Activated CD8-positive, alpha-beta memory T cell treated with anti-CD3 and anti-CD28 coated beads for 24 hours (primary cell): ENCODE data around the gene OTOG.

ENCODE experiments used
- DNase-seq: peaks from one replicate; pipeline ENCODE4 v3.0.0-alpha.2; 2020

The OTOG gene

GRCh38 chr11:17521106-17521900 is 25.8 kb upstream of the OTOG start:
- no peak for DNase-seq

- no peak for DNase-seq
Measured at GRCh38 chr11:17522655-17523054, 24.4 kb upstream of the OTOG start.

GRCh38 chr11:17524221-17524620 is 22.8 kb upstream of the OTOG start:
- DNase-seq = no peak

- DNase-seq = no peak
Measured at GRCh38 chr11:17525570-17525969, 21.5 kb upstream of the OTOG start.

GRCh38 chr11:17526326-17526725 is 20.7 kb upstream of the OTOG start:
- no peak for DNase-seq

- no peak for DNase-seq
Measured at GRCh38 chr11:17526931-17527627, 20.0 kb upstream of the OTOG start.

- no peak for DNase-seq
Measured at GRCh38 chr11:17527628-17527995, 19.4 kb upstream of the OTOG start.

- peak; percentile 77 for DNase-seq
Measured at GRCh38 chr11:17528181-17528691, 18.8 kb upstream of the OTOG start.

GRCh38 chr11:17528906-17529843 is 17.9 kb upstream of the OTOG start:
- DNase-seq = no peak

- no peak for DNase-seq
Measured at GRCh38 chr11:17529844-17530185, 17.2 kb upstream of the OTOG start.

GRCh38 chr11:17531071-17531600 is 15.9 kb upstream of the OTOG start:
- DNase-seq = no peak

GRCh38 chr11:17531636-17532113 is 15.4 kb upstream of the OTOG start:
- no peak for DNase-seq

- no peak for DNase-seq
Measured at GRCh38 chr11:17532784-17533183, 14.3 kb upstream of the OTOG start.

- DNase-seq = no peak
Measured at GRCh38 chr11:17533341-17533740, 13.7 kb upstream of the OTOG start.

- no peak for DNase-seq
Measured at GRCh38 chr11:17533778-17534415, 13.2 kb upstream of the OTOG start.

- no peak for DNase-seq
Measured at GRCh38 chr11:17535488-17535887, 11.6 kb upstream of the OTOG start.

GRCh38 chr11:17537261-17537660 is 9.8 kb upstream of the OTOG start:
- DNase-seq = no peak

GRCh38 chr11:17538054-17538453 is 9.0 kb upstream of the OTOG start:
- no peak for DNase-seq

- DNase-seq = no peak
Measured at GRCh38 chr11:17538731-17539130, 8.3 kb upstream of the OTOG start.

GRCh38 chr11:17540807-17541206 is 6.3 kb upstream of the OTOG start:
- no peak for DNase-seq

GRCh38 chr11:17541330-17541885 is 5.7 kb upstream of the OTOG start:
- no peak for DNase-seq

GRCh38 chr11:17542249-17542648 is 4.8 kb upstream of the OTOG start:
- no peak for DNase-seq
